ENCODE results near the gene DCK.
"Not testable (repeated sequence)": the region's sequence is repeated elsewhere in the genome, so short reads cannot be mapped to it uniquely, and the experiment has no call there.

DCK gene

GRCh38 chr4:71001363-71001762 is 7.9 kb downstream of the DCK start:
- DNase-seq (ENCODE audit: low read depth), result not testable (repeated sequence)

GRCh38 chr4:71004281-71004851 is 10.9 kb downstream of the DCK start:
- DNase-seq (ENCODE audit: low read depth), result no peak

GRCh38 chr4:71005025-71005424 is 11.6 kb downstream of the DCK start:
- DNase-seq (ENCODE audit: low read depth), result not testable (repeated sequence)

GRCh38 chr4:71006203-71006907 is 12.9 kb downstream of the DCK start:
- no peak for DNase-seq (ENCODE audit: low read depth)

GRCh38 chr4:71008196-71008595 is 14.7 kb downstream of the DCK start:
- no peak for DNase-seq (ENCODE audit: low read depth)

- DNase-seq (ENCODE audit: low read depth), result peak; percentile 79
Observed at GRCh38 chr4:71009086-71009485, 15.6 kb downstream of the DCK start.

- peak; percentile 48 for DNase-seq (ENCODE audit: low read depth)
Observed at GRCh38 chr4:71009890-71010588, 16.6 kb downstream of the DCK start.

GRCh38 chr4:71011451-71011850 is 18.0 kb downstream of the DCK start:
- no peak for DNase-seq (ENCODE audit: low read depth)

- DNase-seq (ENCODE audit: low read depth), result not testable (repeated sequence)
Observed at GRCh38 chr4:71017391-71017790, 23.9 kb downstream of the DCK start.

GRCh38 chr4:71020611-71021010 is 27.2 kb downstream of the DCK start:
- no peak for DNase-seq (ENCODE audit: low read depth)

- DNase-seq (ENCODE audit: low read depth), result no peak
Observed at GRCh38 chr4:71025654-71026053, 32.2 kb downstream of the DCK start.

GRCh38 chr4:71026086-71026485 is 32.6 kb downstream of the DCK start:
- peak; percentile 81 for DNase-seq (ENCODE audit: low read depth)

GRCh38 chr4:71027611-71028010 is 34.2 kb downstream of the DCK start:
- DNase-seq (ENCODE audit: low read depth), result no peak

GRCh38 chr4:71029504-71029903 is 36.1 kb downstream of the DCK start:
- DNase-seq (ENCODE audit: low read depth), result no peak

GRCh38 chr4:71032106-71032505 is 38.7 kb downstream of the DCK start:
- peak; percentile 62 for DNase-seq (ENCODE audit: low read depth)

- no peak for DNase-seq (ENCODE audit: low read depth)
Observed at GRCh38 chr4:71045256-71045655, 51.8 kb downstream of the DCK start.

- DNase-seq (ENCODE audit: low read depth), result no peak
Observed at GRCh38 chr4:71049395-71049794, 55.9 kb downstream of the DCK start.

GRCh38 chr4:71050809-71051208 is 57.4 kb downstream of the DCK start:
- DNase-seq (ENCODE audit: low read depth), result peak; percentile 12

- no peak for DNase-seq (ENCODE audit: low read depth)
Observed at GRCh38 chr4:71052034-71052433, 58.6 kb downstream of the DCK start.

GRCh38 chr4:71052716-71053115 is 59.3 kb downstream of the DCK start:
- no peak for DNase-seq (ENCODE audit: low read depth)

- DNase-seq (ENCODE audit: low read depth), result not testable (repeated sequence)
Observed at GRCh38 chr4:71053613-71054012, 60.2 kb downstream of the DCK start.

GRCh38 chr4:71059573-71059972 is 66.1 kb downstream of the DCK start:
- not testable (repeated sequence) for DNase-seq (ENCODE audit: low read depth)

GRCh38 chr4:71062436-71062835 is 69.0 kb downstream of the DCK start:
- no peak for DNase-seq (ENCODE audit: low read depth)
